HCEC 1CT (cell line): ENCODE data around the gene ATF5.

Experiments used
- DNase-seq: peaks from one replicate; pipeline ENCODE4 v3.0.0-alpha.2; 2017

ATF5 gene, protein sequence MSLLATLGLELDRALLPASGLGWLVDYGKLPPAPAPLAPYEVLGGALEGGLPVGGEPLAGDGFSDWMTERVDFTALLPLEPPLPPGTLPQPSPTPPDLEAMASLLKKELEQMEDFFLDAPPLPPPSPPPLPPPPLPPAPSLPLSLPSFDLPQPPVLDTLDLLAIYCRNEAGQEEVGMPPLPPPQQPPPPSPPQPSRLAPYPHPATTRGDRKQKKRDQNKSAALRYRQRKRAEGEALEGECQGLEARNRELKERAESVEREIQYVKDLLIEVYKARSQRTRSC

DNA sequence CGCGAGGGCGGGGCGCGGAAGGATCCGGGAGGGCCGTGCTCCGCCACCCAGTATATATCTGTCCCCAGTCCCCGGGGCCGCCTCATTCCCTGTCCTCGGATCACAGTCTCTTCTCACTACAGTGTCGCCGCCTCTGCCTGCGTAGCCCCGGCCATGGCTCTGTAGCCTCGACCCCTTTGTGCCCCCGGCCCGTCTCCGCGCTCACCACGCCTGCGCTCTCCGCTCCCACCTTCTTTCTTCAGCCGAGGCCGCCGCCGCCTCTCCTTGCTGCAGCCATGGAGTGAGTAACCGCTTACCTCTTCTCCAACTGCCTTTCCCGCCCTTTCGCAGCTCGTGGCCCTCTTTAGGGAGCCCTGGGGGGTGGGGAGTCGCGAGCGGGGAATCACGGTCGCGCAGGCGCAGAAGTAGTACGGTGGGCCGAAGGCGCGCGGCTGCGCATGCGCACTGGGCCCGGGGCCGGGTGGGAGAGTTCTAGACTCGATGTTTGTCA is at the start of gene ATF5, which contains the start of gene NUP62:
ATF5 (plus strand) TSS at position 85 of the 490 bp plus-strand sequence. CDS start 1,646 bp downstream, outside the sequence.
NUP62 (minus strand) TSS at position 384 of the 490 bp plus-strand sequence. CDS start 19,697 bp downstream, outside the sequence.
- peak; percentile 71 for DNase-seq

DNA sequence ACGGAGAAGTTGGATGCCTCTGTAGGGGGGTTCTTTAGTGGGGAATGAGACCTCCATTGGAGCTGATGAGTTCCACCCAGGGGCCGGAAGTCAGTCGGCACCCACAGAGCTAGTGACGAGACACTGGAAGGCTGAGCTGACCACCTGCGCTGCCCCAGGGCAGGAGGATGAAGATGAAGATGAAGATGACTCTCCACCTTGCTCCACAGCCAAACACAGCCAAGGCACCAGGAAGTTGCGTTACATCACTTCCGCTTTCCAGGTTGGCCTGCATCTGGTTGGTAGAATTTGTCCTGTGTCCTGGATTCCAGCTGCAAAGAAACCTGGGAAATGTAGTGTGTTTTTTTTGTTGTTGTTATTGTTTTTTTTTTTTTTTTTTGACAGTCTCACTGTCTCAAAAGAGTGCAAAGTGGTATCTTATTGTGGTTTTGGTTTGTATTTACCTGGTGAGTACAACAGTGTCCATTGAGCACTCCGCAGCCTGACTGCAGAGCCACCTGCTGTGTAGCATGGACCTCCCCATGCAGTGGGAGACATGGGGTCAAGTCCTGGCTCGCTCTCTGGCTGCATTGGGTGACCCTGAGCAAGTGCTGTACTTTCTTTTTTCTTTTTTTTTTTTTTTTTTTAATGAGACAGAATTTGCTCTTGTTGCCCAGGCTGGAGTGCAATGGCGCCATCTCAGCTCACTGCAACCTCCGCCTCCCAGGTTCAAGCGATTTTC is 49.6 kb upstream of the ATF5 start:
- DNase-seq: no peak

DNA sequence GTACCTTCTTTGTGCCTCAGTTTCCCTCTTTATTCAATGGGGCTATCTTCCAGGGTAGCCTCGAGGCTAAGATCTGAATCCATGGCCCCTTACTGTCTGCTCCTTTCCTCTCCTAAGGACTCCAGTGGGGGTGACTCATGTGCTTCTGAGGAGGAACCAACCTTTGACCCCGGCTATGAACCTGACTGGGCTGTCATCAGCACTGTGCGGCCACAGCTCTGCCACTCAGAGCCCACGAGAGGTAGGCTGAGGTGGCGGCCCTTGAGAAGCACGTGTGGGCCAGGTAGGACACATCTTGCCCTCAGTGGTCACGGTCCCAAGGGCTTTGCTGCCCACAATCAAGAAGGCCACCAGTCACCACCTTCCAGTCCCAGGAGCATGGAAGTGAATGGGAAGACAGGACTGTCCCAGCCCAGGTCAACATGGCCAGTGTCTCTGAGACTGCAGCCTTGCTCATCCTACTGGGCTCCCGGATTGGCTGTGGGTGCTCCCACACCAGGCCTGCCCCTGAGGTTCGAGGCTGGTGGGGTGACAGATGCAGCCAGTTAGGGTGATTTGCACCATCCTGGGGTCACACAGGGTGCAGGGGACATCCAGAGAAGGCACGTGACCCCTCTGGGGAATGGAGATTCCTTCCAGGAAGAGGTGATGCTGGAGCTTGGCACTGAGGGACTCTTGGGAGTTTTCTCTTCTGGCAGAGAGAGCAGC is 48.7 kb upstream of the ATF5 start:
- DNase-seq: no peak

DNA sequence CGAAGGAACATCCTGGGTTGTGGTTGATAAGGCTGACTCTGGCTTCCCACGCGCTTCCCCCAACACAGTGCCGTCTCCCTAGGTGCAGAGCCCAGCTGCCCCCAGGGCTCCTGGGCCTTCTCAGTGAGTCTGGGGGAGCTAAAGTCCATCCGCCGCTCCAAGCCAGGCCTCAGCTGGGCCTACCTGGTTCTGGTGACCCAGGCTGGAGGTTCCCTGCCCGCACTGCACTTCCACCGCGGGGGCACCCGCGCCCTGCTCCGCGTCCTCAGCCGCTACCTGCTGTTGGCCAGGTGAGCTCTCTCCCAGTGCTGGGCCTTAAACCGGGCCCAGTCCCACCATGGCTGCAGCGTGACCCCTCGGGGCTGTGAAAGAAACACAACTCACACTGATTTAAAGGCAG is 47.8 kb upstream of the ATF5 start:
- no peak for DNase-seq

DNA sequence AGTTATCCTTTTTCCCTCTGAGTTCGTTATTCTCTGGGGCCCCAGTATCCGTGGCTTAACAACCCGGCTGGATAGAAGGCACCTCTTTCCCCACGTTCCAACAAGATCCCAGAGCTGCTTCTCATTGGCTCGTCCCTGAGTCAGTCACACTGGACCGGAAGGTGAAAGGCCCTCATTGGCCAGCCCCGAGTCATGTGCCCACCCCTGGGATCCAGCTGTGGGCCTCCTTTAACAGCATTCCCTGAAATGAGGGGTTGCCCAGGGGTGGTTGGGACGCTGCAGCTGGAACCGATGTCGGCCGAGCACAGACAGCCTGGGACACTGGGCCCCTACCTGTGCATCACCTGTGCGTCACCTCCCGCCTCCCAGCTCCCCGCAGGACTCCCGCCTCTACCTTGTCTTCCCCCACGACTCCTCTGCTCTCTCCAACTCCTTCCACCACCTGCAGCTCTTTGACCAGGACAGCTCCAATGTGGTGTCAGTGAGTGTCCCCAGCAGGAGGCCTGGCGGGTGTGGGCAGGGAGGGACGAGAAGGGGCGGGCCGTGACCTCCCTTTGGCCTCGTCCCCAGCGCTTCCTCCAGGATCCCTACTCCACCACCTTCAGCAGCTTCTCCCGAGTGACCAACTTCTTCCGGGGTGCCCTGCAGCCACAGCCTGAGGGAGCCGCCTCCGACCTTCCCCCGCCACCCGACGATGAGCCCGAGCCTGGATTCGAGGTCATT is 47.2 kb upstream of the ATF5 start:
- no peak for DNase-seq

DNA sequence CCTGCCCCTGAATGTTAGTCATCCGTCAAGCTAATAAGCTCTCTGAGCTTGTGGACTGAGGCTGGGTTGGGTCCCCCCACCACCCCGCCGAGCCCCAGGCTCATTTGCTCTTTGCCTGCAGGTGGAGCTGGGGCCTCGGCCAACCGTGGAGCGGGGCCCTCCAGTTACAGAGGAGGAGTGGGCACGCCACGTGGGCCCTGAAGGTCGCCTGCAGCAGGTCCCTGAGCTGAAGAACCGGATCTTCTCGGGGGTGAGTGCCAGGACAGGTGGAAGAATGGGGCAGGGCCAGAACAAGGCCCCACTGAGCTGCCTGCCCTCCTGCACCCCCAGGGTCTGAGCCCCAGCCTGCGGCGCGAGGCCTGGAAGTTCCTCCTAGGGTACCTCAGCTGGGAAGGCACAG is 46.4 kb upstream of the ATF5 start:
- no peak for DNase-seq

DNA sequence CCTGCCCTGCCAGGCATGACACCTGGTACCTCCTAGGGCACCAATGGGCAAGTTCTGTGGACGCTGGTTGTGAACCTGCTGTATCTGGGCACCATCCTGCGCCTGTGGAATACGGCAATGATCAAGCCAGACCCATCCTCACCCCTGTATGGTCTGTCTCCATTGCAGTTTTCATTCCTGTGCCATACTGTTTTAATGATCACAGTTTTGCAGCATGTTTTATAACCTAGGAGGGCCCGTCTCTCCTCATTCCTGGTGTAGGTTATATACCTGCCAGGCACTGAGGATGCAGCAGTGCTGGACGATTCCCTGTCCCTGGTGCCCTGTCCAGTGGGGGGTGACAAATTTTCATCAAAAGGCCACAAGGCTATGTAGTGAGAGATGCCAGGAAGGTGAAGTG is 45.9 kb upstream of the ATF5 start:
- DNase-seq: no peak

DNA sequence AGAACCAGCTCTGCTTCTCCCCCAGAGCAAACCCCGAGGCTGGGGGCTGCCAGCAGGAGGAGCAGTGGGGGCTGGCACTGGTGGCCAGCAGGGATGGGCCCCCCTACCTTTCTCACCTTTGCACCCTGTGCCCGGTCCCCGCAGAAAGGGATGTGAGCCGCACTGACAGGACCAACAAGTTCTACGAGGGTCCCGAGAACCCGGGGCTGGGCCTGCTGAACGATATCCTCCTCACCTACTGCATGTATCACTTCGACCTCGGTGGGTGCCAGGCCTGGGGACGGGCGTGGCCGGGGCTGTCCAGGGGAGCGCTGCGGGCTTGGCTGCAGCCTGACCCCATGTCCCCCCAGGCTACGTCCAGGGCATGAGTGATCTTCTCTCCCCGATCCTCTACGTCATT is 44.9 kb upstream of the ATF5 start:
- DNase-seq: no peak

DNA sequence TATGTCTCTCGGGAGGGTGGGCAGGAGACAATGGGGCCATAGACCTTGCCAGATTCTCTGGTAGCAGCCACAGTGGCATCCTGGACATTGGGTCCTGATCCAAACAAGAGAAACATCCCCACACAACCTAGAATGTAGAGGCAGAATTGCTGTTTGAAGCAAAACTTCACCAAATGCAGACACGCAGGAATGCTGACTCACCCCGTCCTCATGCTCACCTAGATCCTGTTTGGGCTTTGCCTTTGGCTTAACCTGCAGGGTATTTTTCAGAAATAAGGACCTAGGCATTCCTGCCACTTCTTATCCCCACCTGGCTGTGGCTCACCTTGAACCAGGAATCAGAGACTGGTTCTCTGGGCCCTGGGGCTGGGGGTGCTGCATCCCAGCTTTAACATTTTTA is 44.2 kb upstream of the ATF5 start:
- no peak for DNase-seq

DNA sequence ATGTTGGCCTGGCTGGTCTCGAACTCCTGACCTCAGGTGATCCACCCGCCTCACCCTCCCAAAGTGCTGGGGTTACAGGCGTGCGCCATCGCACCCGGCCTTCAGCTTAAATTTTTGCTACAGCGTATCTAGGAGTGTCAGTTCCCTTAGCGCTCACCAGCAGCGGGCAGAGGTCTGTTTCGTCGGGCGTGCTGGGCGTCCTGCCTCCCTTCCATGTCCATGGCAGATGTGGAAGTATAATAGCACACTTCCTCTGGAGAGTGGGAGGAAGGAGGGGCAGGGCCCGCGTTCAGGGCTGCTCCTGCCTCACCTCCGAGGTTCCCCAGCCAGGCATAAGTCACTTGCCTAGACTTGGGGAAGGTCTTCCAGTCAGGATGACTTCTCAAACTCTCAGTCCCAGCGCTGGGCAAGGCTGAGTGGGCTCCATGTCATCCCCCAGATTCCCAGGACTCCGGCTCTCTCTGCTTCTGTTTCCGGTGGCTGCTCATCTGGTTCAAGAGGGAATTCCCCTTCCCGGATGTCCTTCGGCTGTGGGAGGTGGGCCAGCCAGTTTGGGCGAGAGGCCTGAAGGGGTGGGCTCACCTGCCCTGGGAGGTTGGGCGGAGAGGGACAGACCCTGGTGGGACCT is 41.9 kb upstream of the ATF5 start:
- DNase-seq: no peak

DNA sequence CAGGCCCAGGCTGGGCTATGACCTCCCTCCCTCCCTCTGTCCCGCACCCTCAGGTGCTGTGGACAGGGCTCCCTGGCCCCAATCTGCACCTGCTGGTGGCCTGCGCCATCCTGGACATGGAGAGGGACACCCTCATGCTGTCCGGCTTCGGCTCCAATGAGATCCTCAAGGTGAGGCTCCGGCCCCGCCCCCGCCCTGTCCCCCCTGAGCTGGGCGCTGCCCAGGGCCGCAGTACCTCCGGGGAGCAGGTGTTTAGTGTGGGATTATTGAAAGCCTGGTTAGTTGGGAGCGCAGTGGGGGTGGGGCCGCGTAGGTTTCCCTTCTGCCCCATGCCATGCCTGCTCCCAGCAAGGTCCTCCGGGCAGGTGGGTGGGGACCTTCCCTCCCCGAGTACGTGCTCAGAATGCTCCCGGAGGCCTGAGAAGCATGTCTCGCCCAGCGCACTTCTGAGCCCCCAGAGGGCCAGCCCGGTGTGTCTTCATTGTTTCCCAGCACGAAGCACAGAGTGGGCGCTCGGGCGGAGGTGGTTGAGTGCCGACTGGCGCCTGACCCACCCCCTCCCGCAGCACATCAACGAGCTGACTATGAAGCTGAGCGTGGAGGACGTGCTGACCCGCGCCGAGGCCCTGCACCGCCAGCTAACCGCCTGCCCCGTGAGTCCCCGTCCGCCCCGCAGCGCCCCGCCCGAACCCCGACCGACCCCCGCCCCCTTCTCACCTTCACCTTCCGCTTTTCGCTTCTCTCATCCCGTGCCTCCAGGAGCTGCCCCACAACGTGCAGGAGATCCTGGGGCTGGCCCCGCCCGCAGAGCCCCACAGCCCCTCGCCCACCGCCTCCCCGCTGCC is 41.1 kb upstream of the ATF5 start:
- DNase-seq: no peak

DNA sequence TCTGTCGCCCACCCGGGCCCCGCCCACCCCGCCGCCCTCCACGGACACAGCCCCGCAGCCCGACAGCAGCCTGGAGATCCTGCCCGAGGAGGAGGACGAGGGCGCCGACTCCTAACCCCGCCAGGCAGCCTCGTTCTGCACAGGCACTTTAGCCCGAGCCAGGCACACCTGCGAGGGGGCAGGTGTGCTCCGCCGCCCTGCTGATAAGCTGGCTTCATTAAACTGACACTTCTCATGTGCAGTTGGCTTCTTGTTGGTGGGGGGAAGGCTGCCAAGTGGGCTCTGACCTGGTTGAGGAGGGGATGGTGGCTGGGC is 40.5 kb upstream of the ATF5 start:
- DNase-seq: no peak

DNA sequence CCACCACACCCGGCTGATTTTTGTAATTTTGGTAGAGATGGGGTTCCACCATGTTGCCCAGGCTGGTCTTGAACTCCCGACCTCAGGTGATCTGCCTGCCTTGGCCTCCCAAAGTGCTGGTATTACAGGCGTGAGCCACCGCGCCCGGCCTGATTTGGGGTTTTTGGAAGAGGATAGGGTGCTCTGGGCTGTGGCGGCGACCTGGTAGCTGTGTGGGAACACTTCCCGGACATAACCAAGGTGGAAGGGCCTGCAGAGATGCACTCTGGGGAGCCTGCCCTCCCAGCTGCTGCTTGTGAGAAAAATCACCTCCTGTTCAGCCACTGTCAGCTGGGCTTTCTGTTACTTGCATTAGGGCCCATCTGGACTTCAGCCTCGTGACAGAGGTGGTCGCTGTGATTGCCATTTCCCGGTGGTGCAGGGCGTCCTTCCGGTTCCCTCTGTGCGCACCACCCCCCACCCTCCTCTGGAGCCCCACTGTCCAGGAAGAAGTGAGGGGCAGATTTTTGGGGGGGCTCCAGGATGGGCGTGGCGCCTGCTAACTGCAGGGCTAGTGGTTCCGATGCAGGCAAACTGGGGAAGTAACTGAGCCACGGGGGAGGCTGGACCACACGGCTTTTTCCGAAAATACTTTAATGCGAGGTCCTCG is 39.8 kb upstream of the ATF5 start:
- no peak for DNase-seq

DNA sequence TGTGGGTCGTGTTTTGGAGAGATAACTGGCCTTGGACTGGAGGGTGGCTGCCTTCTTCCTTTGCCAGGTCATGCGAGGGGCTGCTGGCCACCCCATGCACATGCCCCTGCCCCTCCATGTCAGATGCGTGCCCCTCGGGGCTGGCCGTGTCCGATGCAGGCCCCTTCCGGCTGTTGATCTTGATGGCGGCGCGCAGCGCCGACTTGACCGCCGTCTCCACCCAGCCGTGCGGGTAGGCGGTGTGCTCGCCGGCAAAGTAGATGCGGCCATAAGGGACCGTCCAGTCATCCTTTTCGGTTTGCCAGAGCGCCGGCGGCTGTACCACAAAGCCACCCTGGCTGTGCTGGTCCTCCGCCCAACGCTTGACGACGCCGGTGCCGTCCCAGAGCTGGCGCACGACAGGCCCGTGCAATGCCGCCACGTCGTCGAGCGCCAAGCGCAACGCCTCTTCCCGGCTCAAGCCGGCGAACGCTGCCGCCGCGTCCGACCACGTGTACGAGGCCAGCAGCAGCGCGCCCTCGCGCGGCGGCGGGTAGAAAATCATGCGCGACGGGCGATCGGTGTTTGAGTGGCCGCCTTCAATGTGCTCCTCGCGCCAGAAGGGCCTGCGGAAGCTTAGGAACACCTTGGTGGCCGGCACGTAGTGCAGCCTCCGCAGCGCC is 39.2 kb upstream of the ATF5 start:
- no peak for DNase-seq

DNA sequence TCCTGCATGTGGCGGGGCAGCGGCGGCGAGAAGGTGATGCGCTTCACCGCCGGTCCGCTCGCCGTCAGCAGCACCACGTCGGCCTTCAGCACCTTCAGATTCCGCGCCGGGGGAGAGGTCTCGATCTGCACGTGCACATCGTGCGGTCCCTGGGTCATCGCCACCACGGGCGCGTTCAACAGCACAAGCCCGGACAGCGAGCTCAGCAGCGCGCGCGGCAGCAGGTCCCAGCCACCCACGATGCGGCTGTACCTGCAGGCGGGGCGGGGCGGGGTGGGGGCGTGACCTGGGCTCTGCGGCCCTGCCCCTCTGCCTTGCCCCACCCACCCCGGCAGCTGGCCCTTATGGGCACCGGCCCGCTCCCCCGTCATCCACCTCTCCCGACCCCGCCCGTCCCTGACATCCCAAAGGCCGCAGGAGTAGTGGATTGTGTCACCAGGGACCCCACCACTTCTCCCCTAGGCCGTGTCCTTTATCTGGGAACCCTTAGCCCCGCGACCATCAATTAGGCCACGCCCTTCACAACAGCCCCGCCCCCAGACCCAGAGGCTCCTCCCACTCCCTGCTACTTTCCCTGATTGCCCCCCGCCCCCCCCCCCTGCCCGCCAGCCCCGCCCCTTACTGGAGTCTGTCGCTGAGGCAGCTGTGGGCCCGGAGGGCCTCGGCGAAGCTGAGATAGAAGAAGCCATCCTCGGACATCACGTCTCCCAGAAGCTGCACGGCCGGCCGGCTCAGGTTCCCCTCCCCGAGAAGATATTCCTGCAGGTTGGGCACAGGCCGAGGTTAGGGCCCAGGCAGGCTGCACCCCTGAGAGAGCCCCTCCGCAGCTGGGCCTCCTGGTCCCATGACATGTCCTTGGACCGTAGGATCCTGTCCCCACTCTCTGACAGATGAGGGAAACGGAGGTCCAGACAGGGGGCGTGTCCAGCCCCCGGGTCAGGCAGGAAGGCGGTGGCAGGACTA is 38.4 kb upstream of the ATF5 start:
- DNase-seq: no peak

DNA sequence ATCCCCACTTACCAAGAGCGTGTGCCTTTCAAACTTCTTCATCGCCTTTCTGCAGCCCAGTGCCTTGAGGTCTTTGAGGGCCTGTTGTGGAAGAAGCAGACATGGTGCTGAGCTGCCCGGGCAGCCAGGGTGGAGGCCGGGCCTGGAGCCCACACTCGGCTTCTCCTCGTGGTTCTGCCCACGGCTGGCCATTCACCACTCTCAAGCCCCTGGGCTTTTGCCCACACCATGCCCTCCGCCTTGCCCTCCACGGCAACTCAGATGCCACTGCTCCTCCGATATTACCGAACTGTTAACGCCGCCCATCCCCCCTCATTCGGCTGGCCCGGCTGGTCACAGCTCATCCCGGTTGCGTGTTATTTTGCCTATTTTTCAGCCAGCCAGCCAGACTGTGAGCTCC is 37.6 kb upstream of the ATF5 start:
- no peak for DNase-seq

DNA sequence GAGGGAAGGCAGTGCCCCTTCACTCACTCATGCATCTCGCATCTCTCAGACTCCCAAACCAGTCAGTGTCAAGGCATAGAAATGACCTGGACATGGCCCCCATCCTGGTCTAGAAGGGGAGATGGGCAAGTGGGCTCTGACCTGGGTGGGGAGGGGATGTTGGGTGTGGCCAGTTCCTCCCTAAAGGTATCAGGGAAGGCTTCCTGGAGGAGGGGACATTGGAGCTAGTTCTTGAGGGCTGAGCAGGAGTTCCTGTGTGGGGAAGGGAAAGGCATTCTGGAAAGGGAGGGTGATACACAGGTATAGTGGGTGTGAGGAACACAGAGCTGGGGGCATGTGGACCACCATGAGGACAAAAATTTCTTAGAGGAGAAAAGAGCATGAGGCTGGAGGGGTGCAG is 36.3 kb upstream of the ATF5 start:
- no peak for DNase-seq

DNA sequence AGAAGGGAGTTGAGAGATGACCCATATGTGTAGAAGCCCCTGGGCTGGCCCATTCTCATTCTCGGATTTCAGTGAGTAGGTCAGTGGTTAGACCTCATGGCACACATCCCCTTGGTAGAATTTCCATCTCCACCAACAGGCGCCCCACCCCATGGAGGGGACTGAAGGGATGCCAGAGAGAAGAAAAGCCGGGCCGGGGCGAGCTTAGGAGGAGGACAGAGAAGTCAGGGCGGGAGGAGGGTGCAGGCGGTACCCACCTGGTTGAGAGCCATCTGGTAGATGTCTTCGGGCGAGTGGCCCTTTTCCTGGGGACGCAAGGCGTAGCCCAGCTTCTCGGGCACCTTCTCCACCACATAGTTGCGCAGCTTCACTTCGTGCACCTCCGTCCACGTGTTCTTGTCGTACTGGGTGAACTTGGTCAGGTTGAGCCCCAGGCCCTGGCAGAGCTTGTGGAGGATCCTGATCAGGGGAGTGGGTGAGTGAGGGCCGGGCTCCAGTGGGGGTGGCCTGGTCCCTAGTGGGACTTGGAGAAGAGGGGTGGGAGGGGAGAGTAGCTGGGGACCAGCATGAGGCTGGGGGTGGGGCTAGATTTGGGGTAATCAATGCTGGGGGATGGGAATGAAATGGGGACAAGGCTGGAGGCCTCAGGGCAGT is 34.9 kb upstream of the ATF5 start:
- no peak for DNase-seq
